ENCODE results near the gene ACSBG1.

- TF ChIP-seq, protein P1, sequence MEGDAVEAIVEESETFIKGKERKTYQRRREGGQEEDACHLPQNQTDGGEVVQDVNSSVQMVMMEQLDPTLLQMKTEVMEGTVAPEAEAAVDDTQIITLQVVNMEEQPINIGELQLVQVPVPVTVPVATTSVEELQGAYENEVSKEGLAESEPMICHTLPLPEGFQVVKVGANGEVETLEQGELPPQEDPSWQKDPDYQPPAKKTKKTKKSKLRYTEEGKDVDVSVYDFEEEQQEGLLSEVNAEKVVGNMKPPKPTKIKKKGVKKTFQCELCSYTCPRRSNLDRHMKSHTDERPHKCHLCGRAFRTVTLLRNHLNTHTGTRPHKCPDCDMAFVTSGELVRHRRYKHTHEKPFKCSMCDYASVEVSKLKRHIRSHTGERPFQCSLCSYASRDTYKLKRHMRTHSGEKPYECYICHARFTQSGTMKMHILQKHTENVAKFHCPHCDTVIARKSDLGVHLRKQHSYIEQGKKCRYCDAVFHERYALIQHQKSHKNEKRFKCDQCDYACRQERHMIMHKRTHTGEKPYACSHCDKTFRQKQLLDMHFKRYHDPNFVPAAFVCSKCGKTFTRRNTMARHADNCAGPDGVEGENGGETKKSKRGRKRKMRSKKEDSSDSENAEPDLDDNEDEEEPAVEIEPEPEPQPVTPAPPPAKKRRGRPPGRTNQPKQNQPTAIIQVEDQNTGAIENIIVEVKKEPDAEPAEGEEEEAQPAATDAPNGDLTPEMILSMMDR (IDR thresholded peaks at IDR 0.05), result no peak
- no peak for TF ChIP-seq POLR2A (IDR thresholded peaks at IDR 0.05)
Measured at GRCh38 chr15:78182821-78183220, 51.5 kb downstream of the ACSBG1 start.

Measured in esophagus squamous epithelium (tissue), 4 donors.